HT-29 (cell line): ENCODE data around the gene SNAP25. TPM values are rescaled to one million over a fixed set of nuclear protein-coding genes. Genes with fewer than 3 reads are reported as not detected.

Source experiments
- DNase-seq: peaks from one replicate; pipeline ENCODE4 v3.0.0-alpha.2; 2015; ENCODE audit warnings: low spot score
- total RNA-seq: library from RNA; depleted of rRNA; stranded (reverse); fragments of >200 nt; shearing (Covaris generic); gene quantifications from 2 replicates; pipeline ENCODE4 v1.2.3, GENCODE V29; 2014

SNAP25 gene
- total RNA-seq, 1 experiment from 2014 or later: not detected

DNA sequence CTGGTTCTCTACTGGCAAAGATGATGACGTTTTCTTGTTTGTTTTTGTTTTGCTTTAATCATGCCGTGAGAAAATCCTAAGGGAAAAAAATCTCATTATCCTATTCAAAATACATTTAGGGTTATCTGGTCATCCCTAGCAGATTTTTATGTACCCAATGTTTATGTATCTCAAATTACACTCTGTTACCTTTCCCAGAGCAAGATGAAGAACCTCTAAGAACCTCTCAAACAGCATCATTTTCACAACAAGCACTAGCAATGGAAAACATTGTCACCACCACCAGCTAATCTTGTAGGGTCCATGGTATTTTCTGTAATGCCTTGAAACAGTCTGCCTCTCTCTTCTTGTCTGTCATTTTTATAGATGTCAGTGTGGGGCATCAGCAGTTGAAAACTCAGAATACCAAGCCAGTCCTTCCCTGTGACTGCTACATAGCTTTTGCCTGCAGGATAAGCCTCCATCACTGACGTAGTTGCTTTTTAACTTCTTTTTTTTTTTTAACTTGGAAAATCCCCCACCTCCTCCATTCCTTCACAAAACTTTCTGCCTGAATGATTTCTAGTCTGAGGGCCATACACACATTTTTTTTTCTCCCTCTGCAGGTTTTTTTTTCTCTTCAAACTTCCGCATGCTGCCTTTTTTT lies 2.4 kb upstream of the SNAP25 start:
- DNase-seq: no peak

- DNase-seq: no peak
Observed at GRCh38 chr20:10217721-10218410, 764 bp upstream of the SNAP25 start.

DNA sequence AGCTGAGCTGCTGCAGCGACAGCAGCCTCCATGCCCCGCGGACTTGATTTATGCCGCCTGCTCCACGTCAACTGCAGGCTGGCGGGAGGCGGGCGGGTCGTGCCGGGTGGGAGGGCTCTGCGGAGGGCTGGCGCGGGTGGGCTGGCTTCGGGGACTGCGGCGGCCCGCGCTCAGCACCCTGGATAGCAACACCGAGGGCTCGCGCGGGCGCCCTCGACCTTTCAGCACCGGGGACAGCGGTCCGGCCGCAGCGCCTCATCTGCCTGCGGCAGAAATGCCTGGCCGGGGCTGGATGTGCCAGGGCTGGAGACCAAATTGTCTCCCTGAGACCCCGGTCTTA lies 792 bp downstream of the SNAP25 start:
- peak; percentile 3 for DNase-seq

- DNase-seq: no peak
Observed at GRCh38 chr20:10219993-10220750, 1.5 kb downstream of the SNAP25 start.

- no peak for DNase-seq
Observed at GRCh38 chr20:10221021-10221420, 2.4 kb downstream of the SNAP25 start.

DNA sequence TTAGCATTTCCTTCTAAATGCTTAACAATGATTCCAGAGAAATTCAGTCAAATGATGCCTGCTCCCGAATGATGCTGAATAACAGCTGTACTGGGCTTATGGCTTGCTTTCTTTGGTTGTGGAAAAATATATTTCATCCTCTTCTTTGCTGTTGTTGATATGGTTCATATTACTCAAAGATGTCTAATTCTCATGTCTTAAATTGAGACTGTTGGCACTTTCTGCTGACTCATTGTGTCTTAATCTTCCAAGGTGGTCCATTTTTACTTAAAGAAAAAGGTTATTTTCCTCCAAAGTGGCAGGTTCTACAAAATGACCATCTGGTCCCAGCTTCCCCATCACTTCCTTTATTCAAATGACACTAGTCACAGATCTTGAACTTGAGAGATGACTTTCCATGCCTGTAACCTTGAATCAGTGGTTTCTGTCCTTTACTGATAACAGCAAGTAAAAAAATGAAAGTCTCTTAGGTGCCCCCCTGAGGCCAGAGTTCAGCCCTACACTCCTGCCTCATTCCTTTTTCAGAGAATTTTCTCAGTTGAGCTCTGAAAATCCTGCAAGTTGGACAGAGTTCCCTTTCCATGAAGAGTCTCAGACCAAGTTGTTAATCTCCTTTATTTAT lies 6.9 kb downstream of the SNAP25 start:
- no peak for DNase-seq

- peak; percentile 36 for DNase-seq
Observed at GRCh38 chr20:10228330-10228729, 9.7 kb downstream of the SNAP25 start.

DNA sequence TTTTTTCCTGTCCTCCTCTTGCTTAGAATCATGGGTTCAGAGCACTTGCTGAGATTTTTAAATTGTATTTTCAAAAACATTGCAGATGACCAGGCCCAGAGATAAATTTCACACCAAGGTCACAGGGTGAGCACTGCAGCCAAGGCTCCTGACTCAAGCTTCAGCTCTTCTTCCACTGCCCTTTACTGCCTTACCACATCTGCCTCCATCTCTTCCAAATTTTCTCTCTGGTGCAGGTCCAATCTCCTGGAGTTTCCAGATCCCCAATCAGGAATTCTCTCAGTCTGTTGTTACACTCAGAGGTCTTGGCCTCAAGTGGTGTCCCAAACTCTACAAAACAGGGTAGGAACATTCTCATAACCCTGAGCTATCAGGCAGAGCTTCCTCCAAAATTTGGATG lies 12.7 kb downstream of the SNAP25 start:
- DNase-seq: no peak

- no peak for DNase-seq
Observed at GRCh38 chr20:10236540-10237533, 18.2 kb downstream of the SNAP25 start.

DNA sequence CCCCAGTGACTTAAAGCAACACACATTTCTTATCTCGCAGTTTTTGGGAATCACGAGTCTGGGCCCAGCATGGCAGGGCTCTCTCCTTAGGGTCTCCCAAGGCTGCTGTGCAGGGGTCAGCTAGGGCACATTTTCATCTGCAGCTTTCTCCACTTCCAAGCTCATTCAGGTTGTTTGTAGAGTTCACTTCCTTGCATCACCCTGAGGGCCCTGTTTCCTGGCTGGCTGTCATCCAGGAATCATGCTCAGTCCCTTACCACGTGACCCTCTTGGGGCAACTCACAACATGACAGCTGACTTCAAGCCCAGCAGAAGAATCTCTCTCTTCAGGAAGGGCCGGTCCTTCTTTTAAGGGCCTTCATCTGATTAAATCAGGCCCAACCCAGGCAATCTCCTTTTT lies 21.3 kb downstream of the SNAP25 start:
- peak; percentile 75 for DNase-seq

DNA sequence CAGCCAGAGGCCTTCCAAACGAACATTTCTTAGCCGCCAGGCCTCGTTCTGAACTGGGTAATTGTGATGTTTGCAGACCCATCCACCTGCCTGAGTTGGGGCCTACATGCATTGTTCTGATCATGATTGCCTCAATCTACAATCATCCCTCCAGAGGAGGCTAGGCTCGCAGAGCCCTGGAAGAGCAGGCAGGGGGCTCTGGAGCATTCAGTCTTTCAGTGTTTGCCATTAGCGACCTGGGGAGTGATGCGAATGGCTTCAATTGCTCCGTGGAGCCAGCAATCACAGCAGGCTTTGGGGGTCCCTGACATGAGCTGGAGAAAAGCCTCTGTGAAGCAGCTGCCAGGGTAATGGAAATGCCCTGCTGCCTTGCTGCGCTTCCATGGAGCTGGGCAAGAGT lies 22.0 kb downstream of the SNAP25 start:
- DNase-seq: no peak

DNA sequence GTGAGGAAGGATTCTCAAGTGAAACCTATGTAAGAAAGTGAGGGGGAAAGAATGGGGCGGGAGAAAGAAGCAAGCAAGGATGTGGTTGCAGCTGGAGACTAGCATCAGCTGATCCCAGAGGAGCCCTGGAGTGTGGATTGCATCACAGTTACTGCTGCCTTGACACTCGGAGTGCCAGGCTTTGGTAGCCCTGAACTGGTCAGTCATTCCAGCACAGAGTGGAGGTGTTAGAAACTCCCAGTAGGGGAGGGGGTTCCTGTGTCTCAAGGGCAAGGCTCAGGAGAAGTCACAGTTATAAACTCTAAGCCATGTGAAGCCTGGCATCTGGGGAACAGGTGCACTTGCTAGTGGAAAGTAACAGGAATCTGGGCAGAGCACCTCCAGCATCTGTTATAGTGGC lies 23.5 kb downstream of the SNAP25 start:
- no peak for DNase-seq

DNA sequence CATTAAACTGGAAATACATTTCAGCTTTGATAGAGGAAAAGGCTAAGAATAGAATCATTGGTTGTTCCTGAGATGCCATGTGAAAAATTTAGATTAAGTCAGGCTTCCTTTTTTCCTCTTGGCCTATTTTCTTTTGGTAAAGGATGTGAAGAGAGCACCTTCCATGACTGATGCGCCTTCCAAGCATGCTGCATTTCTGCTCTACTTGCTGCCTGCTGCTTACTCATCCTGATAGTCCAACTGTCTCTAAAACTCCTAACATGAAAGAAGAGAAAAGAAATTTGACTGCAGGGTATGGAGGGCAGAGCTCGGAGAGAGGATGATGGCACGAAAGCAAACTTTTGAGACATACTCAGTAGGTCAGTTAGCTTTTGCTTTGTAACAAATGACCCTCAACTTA lies 28.8 kb downstream of the SNAP25 start:
- DNase-seq: no peak

GRCh38 chr20:10249048-10249770 lies 30.6 kb downstream of the SNAP25 start:
- DNase-seq: no peak

GRCh38 chr20:10249822-10250221 lies 31.2 kb downstream of the SNAP25 start:
- no peak for DNase-seq

DNA sequence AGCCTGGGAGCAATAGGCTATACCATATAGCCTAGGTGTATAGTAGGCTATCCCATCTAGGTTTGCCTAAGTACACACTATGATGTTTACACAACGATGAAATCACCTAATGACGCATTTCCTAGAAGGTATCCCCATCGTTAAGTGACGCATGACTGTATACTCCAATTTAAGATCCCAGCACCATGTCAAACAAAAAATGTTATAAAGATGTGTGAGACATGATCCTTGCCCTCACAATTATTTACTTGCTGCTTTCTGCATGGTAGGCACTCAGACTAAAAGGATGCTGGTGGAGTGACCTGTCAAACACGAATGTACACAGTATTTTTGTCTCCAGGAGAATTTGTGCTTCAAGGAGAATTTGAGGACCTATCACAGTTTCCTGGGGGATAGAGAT lies 32.3 kb downstream of the SNAP25 start:
- no peak for DNase-seq

- no peak for DNase-seq
Observed at GRCh38 chr20:10253780-10254179, 35.1 kb downstream of the SNAP25 start.

GRCh38 chr20:10255846-10256245 lies 37.2 kb downstream of the SNAP25 start:
- no peak for DNase-seq

GRCh38 chr20:10259166-10259565 lies 40.5 kb downstream of the SNAP25 start:
- no peak for DNase-seq

DNA sequence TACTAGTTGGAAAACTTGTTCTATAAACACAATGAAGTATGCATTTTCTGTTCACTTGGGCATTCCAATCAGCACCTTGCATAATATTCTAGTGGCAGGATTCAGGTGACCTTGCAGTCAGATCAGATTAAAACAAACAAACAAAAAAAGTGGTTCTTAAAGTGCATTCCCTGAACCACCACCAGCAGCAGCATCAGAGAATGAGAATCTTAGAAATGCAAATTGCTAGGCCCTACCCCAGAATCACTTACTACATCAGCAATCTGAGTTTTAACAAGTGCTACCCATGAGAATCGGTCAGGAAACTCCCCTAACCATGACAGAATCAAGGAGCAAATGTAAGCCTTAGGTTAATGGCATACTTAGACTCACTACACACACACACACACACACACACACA lies 41.7 kb downstream of the SNAP25 start:
- DNase-seq: no peak

GRCh38 chr20:10261702-10262101 lies 43.1 kb downstream of the SNAP25 start:
- no peak for DNase-seq
